Measurements from ENCODE around the gene BRD3.

Gene BRD3

GRCh38 chr9:134004131-134004873, 63.5 kb downstream of the BRD3 start:
- Histone ChIP-seq H3K79me2 (ENCODE audit: low read length) (no peaks in the 10 kb centered on the region), H4K20me1 (ENCODE audit: insufficient read depth, low read length) (no peaks in the 10 kb centered on the region), H3K27ac (ENCODE audit: low read length) (no peak overlapping the region), H3K4me1 (ENCODE audit: low read length) (no peaks in the 10 kb centered on the region), H3K4me3 (ENCODE audit: low read length) (no peak overlapping the region), H3K9ac (ENCODE audit: low read length) (no peak overlapping the region), H3K27me3 (ENCODE audit: low read depth, low read length) (peaks cover 12% of the 10 kb centered on the region; the same call in 1 of the 2 replicates), H2AFZ (ENCODE audit: low read depth, low read length) (no peak overlapping the region), H3K9me3 (ENCODE audit: insufficient read depth, low read length) (no peaks in the 10 kb centered on the region), H3K36me3 (replicated peaks; ENCODE audit: low read depth, low read length) (no peaks in the 10 kb centered on the region), H3K4me2 (ENCODE audit: low read length) (no peak overlapping the region)
- TF ChIP-seq CTCF (IDR thresholded peaks at IDR 0.05; ENCODE audit: low read depth, low read length) (no peak), EZH2phosphoT487 (IDR thresholded peaks at IDR 0.05; ENCODE audit: low read depth) (no peak)

- no peak overlapping the region for H3K4me3 ChIP-seq (ENCODE audit: low read length)
- no peaks in the 10 kb centered on the region for H4K20me1 ChIP-seq (ENCODE audit: insufficient read depth, low read length)
- H3K79me2 ChIP-seq (ENCODE audit: low read length), result no peaks in the 10 kb centered on the region
- H3K9ac ChIP-seq (ENCODE audit: low read length), result no peak overlapping the region
- H3K27ac ChIP-seq (ENCODE audit: low read length), result no peak overlapping the region
- H3K36me3 ChIP-seq (replicated peaks; ENCODE audit: low read depth, low read length), result no peaks in the 10 kb centered on the region
- TF ChIP-seq EZH2phosphoT487 (IDR thresholded peaks at IDR 0.05; ENCODE audit: low read depth), result no peak
- no peak for TF ChIP-seq CTCF (IDR thresholded peaks at IDR 0.05; ENCODE audit: low read depth, low read length)
- no peaks in the 10 kb centered on the region for H3K4me1 ChIP-seq (ENCODE audit: low read length)
- H3K4me2 ChIP-seq (ENCODE audit: low read length), result no peak overlapping the region
- peaks cover 6% of the 10 kb centered on the region; the same call in 1 of the 2 replicates for H3K27me3 ChIP-seq (ENCODE audit: low read depth, low read length)
- no peaks in the 10 kb centered on the region for H3K9me3 ChIP-seq (ENCODE audit: insufficient read depth, low read length)
- no peak overlapping the region for H2AFZ ChIP-seq (ENCODE audit: low read depth, low read length)
Observed at GRCh38 chr9:134003237-134003636, 64.6 kb downstream of the BRD3 start.

GRCh38 chr9:134002796-134003195, 65.0 kb downstream of the BRD3 start:
- Histone ChIP-seq H4K20me1 (ENCODE audit: insufficient read depth, low read length) (no peaks in the 10 kb centered on the region), H3K79me2 (ENCODE audit: low read length) (no peaks in the 10 kb centered on the region), H3K4me2 (ENCODE audit: low read length) (no peak overlapping the region), H3K36me3 (replicated peaks; ENCODE audit: low read depth, low read length) (no peaks in the 10 kb centered on the region), H3K9me3 (ENCODE audit: insufficient read depth, low read length) (no peaks in the 10 kb centered on the region), H3K4me3 (ENCODE audit: low read length) (no peak overlapping the region), H3K27me3 (ENCODE audit: low read depth, low read length) (peaks cover 6% of the 10 kb centered on the region; the same call in 1 of the 2 replicates), H2AFZ (ENCODE audit: low read depth, low read length) (no peak overlapping the region), H3K27ac (ENCODE audit: low read length) (no peak overlapping the region), H3K4me1 (ENCODE audit: low read length) (no peaks in the 10 kb centered on the region), H3K9ac (ENCODE audit: low read length) (no peak overlapping the region)
- no peak for TF ChIP-seq CTCF (IDR thresholded peaks at IDR 0.05; ENCODE audit: low read depth, low read length)
- TF ChIP-seq EZH2phosphoT487 (IDR thresholded peaks at IDR 0.05; ENCODE audit: low read depth), result no peak

- Histone ChIP-seq H3K4me3 (ENCODE audit: low read length) (no peak overlapping the region), H3K9ac (ENCODE audit: low read length) (no peak overlapping the region), H3K27ac (ENCODE audit: low read length) (no peak overlapping the region), H3K9me3 (ENCODE audit: insufficient read depth, low read length) (no peaks in the 10 kb centered on the region), H3K4me1 (ENCODE audit: low read length) (0 out of 2 replicates have a peak, but pooled peaks cover 2% of the 10 kb centered on the region), H3K36me3 (replicated peaks; ENCODE audit: low read depth, low read length) (no peaks in the 10 kb centered on the region), H4K20me1 (ENCODE audit: insufficient read depth, low read length) (no peaks in the 10 kb centered on the region), H2AFZ (ENCODE audit: low read depth, low read length) (no peak overlapping the region), H3K27me3 (ENCODE audit: low read depth, low read length) (no peaks in the 10 kb centered on the region), H3K79me2 (ENCODE audit: low read length) (no peaks in the 10 kb centered on the region), H3K4me2 (ENCODE audit: low read length) (no peak overlapping the region)
- TF ChIP-seq CTCF (IDR thresholded peaks at IDR 0.05; ENCODE audit: low read depth, low read length), result no peak
- TF ChIP-seq EZH2phosphoT487 (IDR thresholded peaks at IDR 0.05; ENCODE audit: low read depth), result no peak
Observed at GRCh38 chr9:133999851-134000265, 68.0 kb downstream of the BRD3 start.
